Measurements from ENCODE around the gene TUSC1.

- TF ChIP-seq CTCF (conservative IDR thresholded peaks at IDR 0.05 in 1 of 2, IDR thresholded peaks at IDR 0.05 in 1 of 2; ENCODE audit: extremely low read depth in 1 of 2, insufficient read depth in 1 of 2, low read depth in 1 of 2, low read length in 2 of 2) (no peak), EZH2 (IDR thresholded peaks at IDR 0.05; ENCODE audit: borderline replicate concordance, low read length) (no peak)
Measured at GRCh38 chr9:25678846-25679360, 659 bp upstream of the TUSC1 start.
